ENCODE data around the gene RTEL1.

RTEL1 gene

DNA sequence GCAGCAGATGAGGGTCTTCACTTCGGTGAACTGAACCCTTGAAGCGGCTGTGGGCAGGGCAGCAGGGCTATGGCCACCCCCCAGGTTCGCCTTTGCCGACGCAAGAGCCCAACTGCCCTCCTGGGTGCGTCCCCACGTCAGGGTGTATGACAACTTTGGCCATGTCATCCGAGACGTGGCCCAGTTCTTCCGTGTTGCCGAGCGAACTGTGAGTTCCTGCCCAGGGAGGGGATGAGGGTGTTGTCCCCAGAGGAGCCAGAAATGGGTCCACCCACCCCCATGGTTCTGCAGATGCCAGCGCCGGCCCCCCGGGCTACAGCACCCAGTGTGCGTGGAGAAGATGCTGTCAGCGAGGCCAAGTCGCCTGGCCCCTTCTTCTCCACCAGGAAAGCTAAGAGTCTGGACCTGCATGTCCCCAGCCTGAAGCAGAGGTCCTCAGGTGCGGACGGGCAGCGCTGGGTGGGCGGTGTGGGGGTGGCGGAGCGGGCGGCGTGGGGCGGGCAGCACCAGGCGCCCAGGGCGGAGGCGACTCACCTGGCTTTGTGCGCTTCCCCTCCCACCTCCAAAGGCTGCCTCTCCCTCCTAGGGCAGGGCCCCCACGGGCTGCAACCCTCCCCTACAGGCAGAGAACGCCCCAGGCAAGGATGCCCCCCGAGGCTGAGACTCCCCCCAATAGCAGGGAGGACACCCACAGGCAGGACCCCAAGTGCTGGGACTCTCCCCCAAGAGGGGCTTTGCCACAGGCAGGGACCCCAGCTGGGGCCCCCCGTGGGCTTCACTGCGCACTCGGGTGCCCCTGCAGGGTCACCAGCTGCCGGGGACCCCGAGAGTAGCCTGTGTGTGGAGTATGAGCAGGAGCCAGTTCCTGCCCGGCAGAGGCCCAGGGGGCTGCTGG, 32.1 kb downstream of the RTEL1 start:
- H3K27me3 ChIP-seq (ENCODE audit: control insufficient read depth, insufficient read depth, low read length) = no peaks in the 10 kb centered on the region
- no peak overlapping the region for H3K4me3 ChIP-seq (ENCODE audit: low read length)
- no peak overlapping the region for H3K27ac ChIP-seq (ENCODE audit: low read length)
- peaks cover 24% of the 10 kb centered on the region for H3K36me3 ChIP-seq (ENCODE audit: control insufficient read depth, insufficient read depth, low read length)
- no CpG with 5 or more reads among the region's 40 CpGs for WGBS (ENCODE audit: insufficient coverage, insufficient read length)
- H3K4me1 ChIP-seq (ENCODE audit: control insufficient read depth, insufficient read depth, low read length) = peaks cover 2% of the 10 kb centered on the region; the same call in 1 of the 2 replicates
- DNase-seq (ENCODE audit: low read depth, low spot score) = no peak
- peaks cover 2% of the 10 kb centered on the region; the same call in 1 of the 2 replicates for H3K9me3 ChIP-seq (ENCODE audit: control insufficient read depth, insufficient read depth, low read length)

DNA sequence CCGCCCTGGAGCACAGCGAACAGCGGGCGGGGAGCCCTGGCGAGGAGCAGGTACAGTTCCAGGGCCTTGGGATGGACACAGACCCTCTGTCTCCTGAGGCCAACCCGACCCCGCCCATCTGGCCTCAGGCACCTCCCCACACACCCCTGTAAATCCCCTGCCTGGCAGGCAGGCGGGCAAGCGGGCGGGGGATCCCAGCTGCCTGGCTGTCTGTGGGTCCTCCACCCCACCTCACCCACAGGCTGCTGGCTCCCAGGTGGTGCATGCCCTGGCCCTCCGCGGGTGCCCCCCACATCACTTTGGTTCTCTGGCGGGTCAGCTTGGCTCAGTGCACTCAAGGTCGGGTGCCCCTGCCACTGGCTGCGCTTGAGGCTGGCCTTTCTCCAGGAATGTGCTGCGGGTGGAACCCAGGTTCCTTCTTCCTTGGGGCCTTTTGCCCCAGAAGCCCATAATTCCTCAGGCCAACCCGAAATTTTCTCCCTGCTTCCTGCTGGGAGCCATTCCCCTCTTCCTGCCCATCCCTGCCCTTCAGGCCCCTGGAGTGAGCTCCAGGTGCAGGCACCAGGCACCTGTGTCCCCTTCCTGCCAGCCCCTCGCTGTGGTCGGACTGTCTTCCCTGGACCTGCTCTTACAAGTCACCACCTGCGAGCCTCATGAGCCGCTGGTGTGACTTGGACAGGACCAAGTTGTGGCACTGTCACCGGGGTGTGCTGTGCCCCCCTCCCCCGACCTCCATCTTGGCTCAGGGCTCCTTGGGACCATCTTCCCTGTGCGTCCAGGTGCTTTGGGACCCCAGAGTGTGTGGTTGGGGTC, 33.0 kb downstream of the RTEL1 start:
- no peaks in the 10 kb centered on the region for H3K4me1 ChIP-seq (ENCODE audit: control insufficient read depth, insufficient read depth, low read length)
- H3K4me3 ChIP-seq (ENCODE audit: low read length) = no peak overlapping the region
- H3K27ac ChIP-seq (ENCODE audit: low read length) = no peak overlapping the region
- H3K27me3 ChIP-seq (ENCODE audit: control insufficient read depth, insufficient read depth, low read length) = no peaks in the 10 kb centered on the region
- peaks cover 2% of the 10 kb centered on the region; the same call in 1 of the 2 replicates for H3K9me3 ChIP-seq (ENCODE audit: control insufficient read depth, insufficient read depth, low read length)
- no peak for DNase-seq (ENCODE audit: low read depth, low spot score)
- no CpG with 5 or more reads among the region's 24 CpGs for WGBS (ENCODE audit: insufficient coverage, insufficient read length)
- peaks cover 23% of the 10 kb centered on the region for H3K36me3 ChIP-seq (ENCODE audit: control insufficient read depth, insufficient read depth, low read length)

DNA sequence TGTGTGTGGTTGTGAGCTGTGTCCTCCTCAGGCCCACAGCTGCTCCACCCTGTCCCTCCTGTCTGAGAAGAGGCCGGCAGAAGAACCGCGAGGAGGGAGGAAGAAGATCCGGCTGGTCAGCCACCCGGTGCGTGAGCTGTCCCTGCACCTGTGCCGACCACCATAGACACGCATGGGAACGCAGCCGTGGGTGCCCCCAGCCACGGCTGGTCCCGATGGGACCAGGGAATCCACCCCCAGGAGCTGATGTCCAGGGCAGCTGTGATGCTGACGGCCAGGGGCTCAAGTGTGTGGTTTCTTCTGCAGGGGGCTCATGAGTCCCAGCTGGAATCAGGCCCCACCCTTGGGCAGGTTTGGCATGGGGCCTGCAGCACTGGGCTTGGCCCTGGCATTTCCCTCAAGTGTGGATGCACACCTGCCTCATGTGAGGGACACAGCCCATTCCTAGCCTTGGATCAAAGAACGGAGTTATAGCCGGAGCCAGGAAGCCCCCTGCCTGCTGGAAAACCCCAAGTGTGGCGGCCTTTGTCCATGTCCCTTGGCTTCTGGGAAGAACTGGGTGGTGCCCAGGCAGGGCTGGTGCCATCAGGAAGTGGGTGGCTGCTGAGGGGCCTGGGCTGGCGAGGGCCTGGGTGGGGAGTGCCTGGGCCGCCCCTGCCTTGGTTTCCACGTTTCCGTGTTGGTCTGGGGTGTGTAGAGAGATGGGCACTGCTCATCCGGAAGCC, 33.8 kb downstream of the RTEL1 start:
- H3K36me3 ChIP-seq (ENCODE audit: control insufficient read depth, insufficient read depth, low read length) = peaks cover 23% of the 10 kb centered on the region
- DNase-seq (ENCODE audit: low read depth, low spot score) = no peak
- no CpG with 5 or more reads among the region's 21 CpGs for WGBS (ENCODE audit: insufficient coverage, insufficient read length)
- no peaks in the 10 kb centered on the region; the same call in 1 of the 2 replicates for H3K4me1 ChIP-seq (ENCODE audit: control insufficient read depth, insufficient read depth, low read length)
- H3K27me3 ChIP-seq (ENCODE audit: control insufficient read depth, insufficient read depth, low read length) = no peaks in the 10 kb centered on the region
- H3K4me3 ChIP-seq (ENCODE audit: low read length) = no peak overlapping the region
- no peak overlapping the region for H3K27ac ChIP-seq (ENCODE audit: low read length)
- H3K9me3 ChIP-seq (ENCODE audit: control insufficient read depth, insufficient read depth, low read length) = peaks cover 2% of the 10 kb centered on the region; the same call in 1 of the 2 replicates

DNA sequence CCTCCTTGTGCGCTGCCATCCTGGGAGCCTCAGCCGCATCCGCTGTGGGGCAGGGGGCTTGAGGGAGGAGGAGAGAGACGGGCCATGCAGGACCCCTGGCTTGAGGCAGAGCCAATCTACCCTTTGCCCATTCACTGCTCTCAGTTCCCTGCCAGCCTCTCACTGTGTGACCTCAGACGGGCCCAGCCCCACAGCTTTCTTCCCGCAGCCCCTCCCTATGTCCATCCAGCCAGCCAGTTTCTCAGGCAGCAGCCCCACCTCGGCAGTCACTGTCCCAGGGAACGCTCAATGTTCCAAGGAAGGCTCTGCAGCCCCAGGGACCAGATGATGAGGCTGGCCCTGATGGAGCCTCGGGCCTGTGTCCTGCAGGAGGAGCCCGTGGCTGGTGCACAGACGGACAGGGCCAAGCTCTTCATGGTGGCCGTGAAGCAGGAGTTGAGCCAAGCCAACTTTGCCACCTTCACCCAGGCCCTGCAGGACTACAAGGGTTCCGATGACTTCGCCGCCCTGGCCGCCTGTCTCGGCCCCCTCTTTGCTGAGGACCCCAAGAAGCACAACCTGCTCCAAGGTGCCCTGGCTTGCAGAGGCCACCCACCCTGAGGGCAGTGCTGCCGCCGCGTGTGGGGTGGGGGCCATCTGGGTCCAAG, 34.4 kb downstream of the RTEL1 start:
- DNase-seq (ENCODE audit: low read depth, low spot score) = no peak
- H3K4me1 ChIP-seq (ENCODE audit: control insufficient read depth, insufficient read depth, low read length) = no peaks in the 10 kb centered on the region; the same call in 1 of the 2 replicates
- H3K9me3 ChIP-seq (ENCODE audit: control insufficient read depth, insufficient read depth, low read length) = peaks cover 2% of the 10 kb centered on the region; the same call in 1 of the 2 replicates
- whole genome bisulfite sequencing (ENCODE audit: insufficient coverage, insufficient read length) = no CpG with 5 or more reads among the region's 20 CpGs
- no peak overlapping the region for H3K4me3 ChIP-seq (ENCODE audit: low read length)
- no peak overlapping the region for H3K27ac ChIP-seq (ENCODE audit: low read length)
- no peaks in the 10 kb centered on the region for H3K27me3 ChIP-seq (ENCODE audit: control insufficient read depth, insufficient read depth, low read length)
- peaks cover 23% of the 10 kb centered on the region for H3K36me3 ChIP-seq (ENCODE audit: control insufficient read depth, insufficient read depth, low read length)

DNA sequence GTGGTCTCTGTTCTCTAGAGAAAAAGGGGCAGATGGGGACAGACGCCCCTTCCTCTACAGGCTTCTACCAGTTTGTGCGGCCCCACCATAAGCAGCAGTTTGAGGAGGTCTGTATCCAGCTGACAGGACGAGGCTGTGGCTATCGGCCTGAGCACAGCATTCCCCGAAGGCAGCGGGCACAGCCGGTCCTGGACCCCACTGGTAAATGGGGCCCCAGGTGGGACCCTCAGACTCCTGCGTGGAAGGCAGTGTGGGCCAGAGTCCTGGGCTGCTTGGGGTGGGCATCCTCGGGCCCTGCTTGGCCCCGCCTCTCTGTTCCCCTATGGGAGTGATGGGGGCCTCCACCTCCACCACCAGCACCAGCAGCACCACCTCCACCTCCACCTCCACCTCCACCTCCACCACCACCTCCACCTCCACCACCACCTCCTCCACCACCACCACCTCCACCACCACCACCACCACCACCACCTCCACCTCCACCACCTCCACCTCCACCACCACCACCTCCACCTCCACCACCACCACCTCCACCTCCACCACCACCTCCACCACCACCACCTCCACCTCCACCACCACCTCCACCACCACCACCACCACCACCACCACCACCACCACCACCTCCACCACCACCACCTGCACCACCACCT, 35.1 kb downstream of the RTEL1 start:
- H3K36me3 ChIP-seq (ENCODE audit: control insufficient read depth, insufficient read depth, low read length) = peaks cover 23% of the 10 kb centered on the region
- no CpG with 5 or more reads among the region's 10 CpGs for WGBS (ENCODE audit: insufficient coverage, insufficient read length)
- no peak for DNase-seq (ENCODE audit: low read depth, low spot score)
- no peak overlapping the region for H3K4me3 ChIP-seq (ENCODE audit: low read length)
- peaks cover 2% of the 10 kb centered on the region; the same call in 1 of the 2 replicates for H3K9me3 ChIP-seq (ENCODE audit: control insufficient read depth, insufficient read depth, low read length)
- no peaks in the 10 kb centered on the region; the same call in 1 of the 2 replicates for H3K4me1 ChIP-seq (ENCODE audit: control insufficient read depth, insufficient read depth, low read length)
- no peak overlapping the region for H3K27ac ChIP-seq (ENCODE audit: low read length)
- no peaks in the 10 kb centered on the region for H3K27me3 ChIP-seq (ENCODE audit: control insufficient read depth, insufficient read depth, low read length)

DNA sequence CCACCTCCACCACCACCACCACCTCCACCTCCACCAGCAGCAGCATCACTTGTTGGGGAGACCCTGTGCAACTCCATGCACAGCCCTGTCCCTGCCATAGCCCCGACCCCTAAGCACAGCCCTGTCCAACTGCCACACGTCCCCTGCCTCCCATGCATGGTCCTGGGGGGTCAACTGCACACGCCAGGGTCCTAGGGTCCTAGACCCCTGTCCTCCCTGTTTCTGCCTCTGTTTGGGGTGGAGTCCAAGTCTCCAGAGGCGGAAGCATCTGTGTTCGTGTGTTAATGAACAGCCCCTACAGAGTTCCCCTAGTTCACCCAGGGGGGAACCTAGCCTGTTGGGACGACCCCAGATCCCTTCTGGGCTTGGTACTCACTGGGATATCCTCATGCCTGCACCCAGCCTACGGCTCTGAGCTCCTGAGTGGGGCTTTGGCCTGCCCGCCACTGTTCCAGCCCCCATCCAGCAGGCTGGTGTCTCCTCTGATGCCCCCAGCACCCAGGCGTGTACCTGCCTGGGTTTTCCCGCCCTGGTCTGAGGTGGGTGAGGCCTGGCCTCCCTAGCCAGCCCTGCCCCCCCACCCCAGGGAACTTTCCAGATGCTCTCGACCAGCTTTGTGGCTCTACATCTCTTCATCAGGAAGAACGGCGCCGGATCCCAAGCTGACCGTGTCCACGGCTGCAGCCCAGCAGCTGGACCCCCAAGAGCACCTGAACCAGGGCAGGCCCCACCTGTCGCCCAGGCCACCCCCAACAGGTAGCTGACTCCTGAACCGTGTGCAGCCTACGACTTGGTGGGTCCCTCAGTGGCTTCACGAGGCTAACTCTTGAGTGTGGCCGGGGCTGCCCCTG, 35.8 kb downstream of the RTEL1 start:
- H3K27ac ChIP-seq (ENCODE audit: low read length) = no peak overlapping the region
- H3K4me1 ChIP-seq (ENCODE audit: control insufficient read depth, insufficient read depth, low read length) = no peaks in the 10 kb centered on the region; the same call in 1 of the 2 replicates
- H3K4me3 ChIP-seq (ENCODE audit: low read length) = no peak overlapping the region
- no peaks in the 10 kb centered on the region for H3K27me3 ChIP-seq (ENCODE audit: control insufficient read depth, insufficient read depth, low read length)
- WGBS (ENCODE audit: insufficient coverage, insufficient read length) = no CpG with 5 or more reads among the region's 21 CpGs
- DNase-seq (ENCODE audit: low read depth, low spot score) = no peak
- H3K36me3 ChIP-seq (ENCODE audit: control insufficient read depth, insufficient read depth, low read length) = peaks cover 23% of the 10 kb centered on the region
- H3K9me3 ChIP-seq (ENCODE audit: control insufficient read depth, insufficient read depth, low read length) = peaks cover 2% of the 10 kb centered on the region; the same call in 1 of the 2 replicates

DNA sequence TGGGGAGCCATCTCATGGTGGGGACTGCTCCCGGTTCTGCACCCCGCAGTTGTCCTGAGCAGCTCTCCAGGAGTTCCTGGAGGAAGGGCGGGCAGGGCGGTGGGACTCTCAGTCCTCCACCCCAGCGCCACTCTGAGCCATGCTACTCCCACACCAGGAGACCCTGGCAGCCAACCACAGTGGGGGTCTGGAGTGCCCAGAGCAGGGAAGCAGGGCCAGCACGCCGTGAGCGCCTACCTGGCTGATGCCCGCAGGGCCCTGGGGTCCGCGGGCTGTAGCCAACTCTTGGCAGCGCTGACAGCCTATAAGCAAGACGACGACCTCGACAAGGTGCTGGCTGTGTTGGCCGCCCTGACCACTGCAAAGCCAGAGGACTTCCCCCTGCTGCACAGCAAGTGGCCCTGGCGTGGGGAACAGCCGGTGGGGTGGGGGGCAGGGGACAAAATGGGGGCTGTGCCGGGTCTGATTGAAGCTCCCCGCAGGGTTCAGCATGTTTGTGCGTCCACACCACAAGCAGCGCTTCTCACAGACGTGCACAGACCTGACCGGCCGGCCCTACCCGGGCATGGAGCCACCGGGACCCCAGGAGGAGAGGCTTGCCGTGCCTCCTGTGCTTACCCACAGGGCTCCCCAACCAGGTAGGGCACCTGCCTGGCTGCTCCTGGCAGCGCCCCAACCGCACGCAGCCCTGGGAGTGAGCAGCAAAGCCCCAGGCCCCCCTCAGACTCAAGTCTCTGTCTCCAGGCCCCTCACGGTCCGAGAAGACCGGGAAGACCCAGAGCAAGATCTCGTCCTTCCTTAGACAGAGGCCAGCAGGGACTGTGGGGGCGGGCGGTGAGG, 36.7 kb downstream of the RTEL1 start:
- Histone ChIP-seq H3K27me3 (ENCODE audit: control insufficient read depth, insufficient read depth, low read length) (no peaks in the 10 kb centered on the region), H3K9me3 (ENCODE audit: control insufficient read depth, insufficient read depth, low read length) (peaks cover 2% of the 10 kb centered on the region; the same call in 1 of the 2 replicates), H3K4me1 (ENCODE audit: control insufficient read depth, insufficient read depth, low read length) (no peaks in the 10 kb centered on the region; the same call in 1 of the 2 replicates), H3K36me3 (ENCODE audit: control insufficient read depth, insufficient read depth, low read length) (peaks cover 23% of the 10 kb centered on the region), H3K4me3 (ENCODE audit: low read length) (no peak overlapping the region), H3K27ac (ENCODE audit: low read length) (no peak overlapping the region)
- no CpG with 5 or more reads among the region's 37 CpGs for WGBS (ENCODE audit: insufficient coverage, insufficient read length)
- no peak for DNase-seq (ENCODE audit: low read depth, low spot score)

DNA sequence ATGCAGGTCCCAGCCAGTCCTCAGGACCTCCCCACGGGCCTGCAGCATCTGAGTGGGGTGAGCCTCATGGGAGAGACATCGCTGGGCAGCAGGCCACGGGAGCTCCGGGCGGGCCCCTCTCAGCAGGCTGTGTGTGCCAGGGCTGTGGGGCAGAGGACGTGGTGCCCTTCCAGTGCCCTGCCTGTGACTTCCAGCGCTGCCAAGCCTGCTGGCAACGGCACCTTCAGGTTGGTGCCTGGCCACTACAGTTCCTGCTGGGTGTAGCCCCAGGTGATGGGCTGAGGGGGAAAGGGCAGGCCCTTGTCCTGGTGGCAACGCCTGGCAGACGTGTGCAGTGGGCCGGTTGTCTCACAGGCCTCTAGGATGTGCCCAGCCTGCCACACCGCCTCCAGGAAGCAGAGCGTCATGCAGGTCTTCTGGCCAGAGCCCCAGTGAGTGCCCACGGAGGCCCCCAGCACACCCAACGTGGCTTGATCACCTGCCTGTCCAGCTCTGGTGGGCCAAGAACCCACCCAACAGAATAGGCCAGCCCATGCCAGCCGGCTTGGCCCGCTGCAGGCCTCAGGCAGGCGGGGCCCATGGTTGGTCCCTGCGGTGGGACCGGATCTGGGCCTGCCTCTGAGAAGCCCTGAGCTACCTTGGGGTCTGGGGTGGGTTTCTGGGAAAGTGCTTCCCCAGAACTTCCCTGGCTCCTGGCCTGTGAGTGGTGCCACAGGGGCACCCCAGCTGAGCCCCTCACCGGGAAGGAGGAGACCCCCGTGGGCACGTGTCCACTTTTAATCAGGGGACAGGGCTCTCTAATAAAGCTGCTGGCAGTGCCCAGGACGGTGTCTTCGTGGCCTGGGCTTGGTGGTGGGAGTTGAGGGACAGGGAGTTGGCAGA, 37.6 kb downstream of the RTEL1 start:
- no peaks in the 10 kb centered on the region for H3K27me3 ChIP-seq (ENCODE audit: control insufficient read depth, insufficient read depth, low read length)
- peaks cover 23% of the 10 kb centered on the region for H3K36me3 ChIP-seq (ENCODE audit: control insufficient read depth, insufficient read depth, low read length)
- WGBS (ENCODE audit: insufficient coverage, insufficient read length) = no CpG with 5 or more reads among the region's 25 CpGs
- no peaks in the 10 kb centered on the region; the same call in 1 of the 2 replicates for H3K4me1 ChIP-seq (ENCODE audit: control insufficient read depth, insufficient read depth, low read length)
- H3K27ac ChIP-seq (ENCODE audit: low read length) = no peak overlapping the region
- no peak overlapping the region for H3K4me3 ChIP-seq (ENCODE audit: low read length)
- H3K9me3 ChIP-seq (ENCODE audit: control insufficient read depth, insufficient read depth, low read length) = peaks cover 2% of the 10 kb centered on the region; the same call in 1 of the 2 replicates
- no peak for DNase-seq (ENCODE audit: low read depth, low spot score)

Data from iPS DF 6.9 (cell line).